ENCODE measurements around the gene INSIG1. TPM values are rescaled to one million over a fixed set of nuclear protein-coding genes. Genes with fewer than 3 reads are reported as not detected.

The INSIG1 gene
- total and polyA plus RNA-seq, 8 donors = 13.0 to 59.2 (median 37.1) TPM

DNA sequence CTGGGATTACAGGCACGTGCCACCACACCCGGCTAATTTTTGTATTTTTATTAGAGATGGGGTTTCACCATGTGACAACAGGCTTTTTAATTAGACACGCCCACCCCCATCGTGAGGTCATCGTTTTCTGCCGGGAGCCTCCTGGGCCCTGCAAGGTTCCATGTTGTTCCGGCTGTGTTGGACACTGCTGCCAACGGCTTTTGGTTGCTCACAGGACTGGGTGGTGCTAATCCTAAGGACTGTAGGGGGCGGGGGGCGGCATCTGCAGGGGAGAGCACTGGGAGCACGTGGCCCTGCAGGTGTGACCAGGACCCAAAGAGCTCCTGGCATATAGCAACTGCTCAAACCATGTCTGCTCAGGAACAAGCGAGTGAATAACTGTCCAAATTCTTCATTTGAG is 29.5 kb upstream of the INSIG1 start:
- intact Hi-C loops (cut with DNase I) = no loop called here
- no peak for FAIRE-seq

GRCh38 chr7:155268921-155269650 is 28.6 kb upstream of the INSIG1 start:
- no peak for DNase-seq
- ATAC-seq = no peak
- intact Hi-C loops (cut with DNase I) = no loop called here
- no peaks in the 10 kb centered on the region for H3K9me3 ChIP-seq
- no peak for TF ChIP-seq CTCF (IDR thresholded peaks at IDR 0.05)
- H3K4me1 ChIP-seq = no peaks in the 10 kb centered on the region
- no peaks in the 10 kb centered on the region for H3K27me3 ChIP-seq
- no peak overlapping the region for H3K27ac ChIP-seq
- FAIRE-seq = no peak
- WGBS, 2 donors = 90 to 93% methylated on average over 6 of the region's 6 CpGs
- H3K4me3 ChIP-seq = no peak overlapping the region
- H3K36me3 ChIP-seq = no peaks in the 10 kb centered on the region

More for the DNA sequence above, 29.5 kb upstream of the INSIG1 start:
- Histone ChIP-seq H3K4me1 (no peaks in the 10 kb centered on the region), H3K36me3 (no peaks in the 10 kb centered on the region), H3K4me3 (no peak overlapping the region), H3K27me3 (no peaks in the 10 kb centered on the region), H3K9me3 (no peaks in the 10 kb centered on the region), H3K27ac (no peak overlapping the region)
- ATAC-seq (no peak), DNase-seq (no peak)
- TF ChIP-seq CTCF (IDR thresholded peaks at IDR 0.05) = no peak
- WGBS, 2 donors = 94% methylated on average over 12 of the region's 12 CpGs

- H3K27ac ChIP-seq = no peak overlapping the region
- H3K4me1 ChIP-seq = no peaks in the 10 kb centered on the region
- no peaks in the 10 kb centered on the region for H3K9me3 ChIP-seq
- H3K36me3 ChIP-seq = no peaks in the 10 kb centered on the region
- H3K27me3 ChIP-seq = no peaks in the 10 kb centered on the region
- DNase-seq (no peak), FAIRE-seq (no peak), ATAC-seq (no peak)
- no peak overlapping the region for H3K4me3 ChIP-seq
- intact Hi-C loops (cut with DNase I) = no loop called here
- TF ChIP-seq CTCF (IDR thresholded peaks at IDR 0.05) = no peak
- WGBS, 2 donors = 89 to 90% methylated on average over 20 of the region's 20 CpGs
Measured at GRCh38 chr7:155269766-155270585, 27.7 kb upstream of the INSIG1 start.

GRCh38 chr7:155270861-155271260 is 26.8 kb upstream of the INSIG1 start:
- FAIRE-seq = no peak
- 63 to 66% methylated on average over 3 of the region's 3 CpGs for WGBS, 2 donors
- TF ChIP-seq CTCF (IDR thresholded peaks at IDR 0.05) = no peak
- Histone ChIP-seq H3K9me3 (no peaks in the 10 kb centered on the region), H3K4me3 (no peak overlapping the region), H3K36me3 (no peaks in the 10 kb centered on the region), H3K27ac (no peak overlapping the region), H3K27me3 (no peaks in the 10 kb centered on the region), H3K4me1 (no peaks in the 10 kb centered on the region)
- intact Hi-C loops (cut with DNase I) = no loop called here
- no peak for ATAC-seq
- no peak for DNase-seq
